Heart left ventricle (tissue), 13 donors: ENCODE results near the gene RNF38.

Experiments used
- POLR2A ChIP-seq, 2 donors: fragments of 450-650 bp; IDR thresholded peaks; one replicate each; pipeline ENCODE4 v1.6.1; 2017; ENCODE audit warnings: antibody characterized with exemption in 2 of 2, mild to moderate bottlenecking in 2 of 2, moderate library complexity in 2 of 2
- TF ChIP-seq, protein P1 (sequence below), 12 donors: fragments of 200-600 bp; sonication (generic) in 4 of 12; IDR thresholded peaks; one replicate each; pipeline versions ENCODE4 v1.5.0 to v1.8.0; 2018 to 2022; ENCODE audit warnings: antibody characterized with exemption in 12 of 12, mild to moderate bottlenecking in 5 of 12
- donor health status: ischemic (EF 13 %, LVEDD 7.1; RV severe dilation, severe dysfunction).
- donor health status: DM: no; HTN: yes; CAD: no.
- donor health status: DM: no; HTN: no; CAD: no.
- donor health status: ischemic (EF 25% LVEDD 6.9; RV normal size, moderate dysfunction).
- donor health status: ischemic (EF 25% LVEDD 5.7; RV mildly dilated, moderate dysfunction).
- donor health status: ischemic (EF 35%, LVEDD 5.7; RV mildly dilated, moderate dysfunction).
- donor health status: nonischemic (EF 11% LVEDD 7.7; RV severe dilation, severe dysfunction).
- donor health status: DM: yes; HTN: yes; CAD: no.
- donor health status: PGD.
- donor health status: ischemic (EF 29% LVEDD 5.4; RV normal size, mild dysfunction).
- donor health status: nonischemic (EF 23%, LVEDD 6.1; RV moderate dilation, normal function).

DNA sequence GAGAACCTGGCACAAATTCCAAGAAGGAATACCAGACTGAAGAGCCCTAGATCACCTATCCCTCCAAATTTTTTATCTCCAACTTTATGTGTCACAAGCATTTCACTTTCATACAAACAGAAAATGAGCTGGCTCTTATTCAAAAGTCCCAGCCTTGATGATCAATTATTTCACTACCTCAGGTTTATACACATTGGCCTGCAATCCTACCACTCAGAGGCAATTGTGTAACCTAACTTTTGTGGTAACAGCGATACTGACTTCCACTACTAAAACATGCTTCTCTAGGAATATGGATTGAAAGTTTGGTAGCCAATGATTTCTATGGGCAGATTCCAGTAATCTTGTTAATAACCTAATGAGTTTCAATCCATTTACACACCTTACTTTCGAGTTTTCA, 10.5 kb downstream of the RNF38 start:
- TF ChIP-seq, protein P1, sequence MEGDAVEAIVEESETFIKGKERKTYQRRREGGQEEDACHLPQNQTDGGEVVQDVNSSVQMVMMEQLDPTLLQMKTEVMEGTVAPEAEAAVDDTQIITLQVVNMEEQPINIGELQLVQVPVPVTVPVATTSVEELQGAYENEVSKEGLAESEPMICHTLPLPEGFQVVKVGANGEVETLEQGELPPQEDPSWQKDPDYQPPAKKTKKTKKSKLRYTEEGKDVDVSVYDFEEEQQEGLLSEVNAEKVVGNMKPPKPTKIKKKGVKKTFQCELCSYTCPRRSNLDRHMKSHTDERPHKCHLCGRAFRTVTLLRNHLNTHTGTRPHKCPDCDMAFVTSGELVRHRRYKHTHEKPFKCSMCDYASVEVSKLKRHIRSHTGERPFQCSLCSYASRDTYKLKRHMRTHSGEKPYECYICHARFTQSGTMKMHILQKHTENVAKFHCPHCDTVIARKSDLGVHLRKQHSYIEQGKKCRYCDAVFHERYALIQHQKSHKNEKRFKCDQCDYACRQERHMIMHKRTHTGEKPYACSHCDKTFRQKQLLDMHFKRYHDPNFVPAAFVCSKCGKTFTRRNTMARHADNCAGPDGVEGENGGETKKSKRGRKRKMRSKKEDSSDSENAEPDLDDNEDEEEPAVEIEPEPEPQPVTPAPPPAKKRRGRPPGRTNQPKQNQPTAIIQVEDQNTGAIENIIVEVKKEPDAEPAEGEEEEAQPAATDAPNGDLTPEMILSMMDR (IDR thresholded peaks at IDR 0.05) = no peak
- no peak for TF ChIP-seq POLR2A (IDR thresholded peaks at IDR 0.05)
